Epithelial cell of proximal tubule (primary cell): Measurements from ENCODE around the gene ZFYVE26. TPM values are rescaled to one million over a fixed set of nuclear protein-coding genes. Genes with fewer than 3 reads are reported as not detected.

ENCODE experiments used
- DNase-seq: peaks from one replicate; pipeline ENCODE4 v3.0.0-alpha.2; 2011; ENCODE audit warnings: low read depth
- H3K4me3 ChIP-seq: 2 replicates; pipeline ENCODE4 v1.5.1; 2011; ENCODE audit warnings: low read depth, mild to moderate bottlenecking, low read length
- CTCF ChIP-seq: conservative IDR thresholded peaks from 2 replicates; pipeline ENCODE4 v1.5.1; 2012; ENCODE audit warnings: low read depth, mild to moderate bottlenecking, low read length
- total RNA-seq: library from RNA; depleted of rRNA; stranded (reverse); fragments of >200 nt; gene quantifications from 2 replicates; pipeline ENCODE4 v1.2.3, GENCODE V29; 2015

Gene ZFYVE26
- total RNA-seq, result 11.4 and 11.9 TPM in 2 replicates

- no peak for TF ChIP-seq CTCF
- H3K4me3 ChIP-seq, result peak within 1 kb of the TSS; percentile 85
These were observed at the start of gene ZFYVE26 for GRCh38 chr14:67816326-67817002. Gene ZFYVE26 (minus strand): TSS chr14:67816590. CDS start chr14:67815963, 627 bp downstream.

GRCh38 chr14:67863223-67863622 is 46.8 kb upstream of the ZFYVE26 start:
- no peak for TF ChIP-seq CTCF
- H3K4me3 ChIP-seq, result no peak overlapping the region
- no peak for DNase-seq

More at GRCh38 chr14:67816326-67817002, at the start of gene ZFYVE26:
- peak; percentile 76 for DNase-seq

- no peak for DNase-seq
- no peak overlapping the region for H3K4me3 ChIP-seq
- TF ChIP-seq CTCF, result no peak
These were observed 42.9 kb upstream of the ZFYVE26 start for GRCh38 chr14:67859169-67859749.

GRCh38 chr14:67857778-67858350 is 41.5 kb upstream of the ZFYVE26 start:
- TF ChIP-seq CTCF, result no peak
- DNase-seq, result no peak
- no peak overlapping the region for H3K4me3 ChIP-seq

GRCh38 chr14:67856827-67857226 is 40.4 kb upstream of the ZFYVE26 start:
- DNase-seq, result no peak
- no peak for TF ChIP-seq CTCF
- H3K4me3 ChIP-seq, result no peak overlapping the region

GRCh38 chr14:67853715-67854114 is 37.3 kb upstream of the ZFYVE26 start:
- DNase-seq, result no peak
- TF ChIP-seq CTCF, result no peak
- no peak overlapping the region for H3K4me3 ChIP-seq
